OCI-LY3 (cell line): ENCODE data around the gene NDE1.

ENCODE experiments used
- H2AFZ ChIP-seq: fragments of 200-600, 300-600 bp; shearing (Covaris generic); 2 replicates; pipeline ENCODE4 v1.6.0; 2014; ENCODE audit warnings: antibody characterized with exemption, low read depth, low read length
- H3K27ac ChIP-seq: fragments of 200-600, 300-600 bp; sonication (generic); 2 replicates; pipeline ENCODE4 v1.5.1; 2014; ENCODE audit warnings: mild to moderate bottlenecking, low read length, moderate library complexity, mixed read lengths
- H3K27me3 ChIP-seq: fragments of 200-600, 300-600 bp; sonication (generic); 2 replicates; pipeline ENCODE4 v1.6.1; 2014; ENCODE audit warnings: low read depth, low read length, mixed read lengths
- H3K36me3 ChIP-seq: fragments of 200-600, 300-600 bp; sonication (generic); replicated peaks from 2 replicates; pipeline ENCODE3; 2014; ENCODE audit warnings: low read depth, low read length, mixed read lengths
- H3K4me1 ChIP-seq: fragments of 300-600, 200-600 bp; sonication (generic); 2 replicates; pipeline ENCODE4 v1.6.1; 2014; ENCODE audit warnings: low read length, mixed read lengths
- H3K4me2 ChIP-seq: fragments of 200-600, 300-600 bp; sonication (generic); 2 replicates; pipeline ENCODE4 v1.6.1; 2014; ENCODE audit warnings: low read length, mixed read lengths
- H3K4me3 ChIP-seq: fragments of 300-600, 200-600 bp; sonication (generic); 2 replicates; pipeline ENCODE4 v1.5.1; 2014; ENCODE audit warnings: antibody characterized with exemption, mild to moderate bottlenecking, low read length, moderate library complexity
- H3K79me2 ChIP-seq: fragments of 300-600, 200-600 bp; shearing (Covaris generic); 2 replicates; pipeline ENCODE4 v1.6.1; 2014; ENCODE audit warnings: mild to moderate bottlenecking, low read length, mixed read lengths
- H3K9ac ChIP-seq: fragments of 300-600, 200-600 bp; shearing (Covaris generic); 2 replicates; pipeline ENCODE4 v1.6.0; 2014; ENCODE audit warnings: mild to moderate bottlenecking, low read length, moderate library complexity
- H3K9me3 ChIP-seq: fragments of 200-600, 300-600 bp; shearing (Covaris generic); 2 replicates; pipeline ENCODE4 v1.6.1; 2014; ENCODE audit warnings: low read length, mixed read lengths; ENCODE audit not compliant: insufficient read depth
- H4K20me1 ChIP-seq: fragments of 200-600, 300-600 bp; sonication (generic); 2 replicates; pipeline ENCODE4 v1.6.1; 2016; ENCODE audit warnings: low read length, mixed read lengths; ENCODE audit not compliant: insufficient read depth
- EZH2phosphoT487 ChIP-seq: fragments of 200-600 bp; shearing (Covaris generic); IDR thresholded peaks from 2 replicates; pipeline ENCODE4 v1.6.1; 2018; ENCODE audit warnings: antibody characterized with exemption, mixed run types, low read depth
- TF ChIP-seq, protein P1 (sequence below): fragments of 200-600, 300-600 bp; sonication (generic); IDR thresholded peaks from 2 replicates; pipeline ENCODE4 v1.5.1; 2014; ENCODE audit warnings: antibody characterized with exemption, low read length, low read depth

Gene NDE1

GRCh38 chr16:15708096-15708495 lies 58.1 kb downstream of the NDE1 start:
- no peak for TF ChIP-seq EZH2phosphoT487
- TF ChIP-seq, protein P1, sequence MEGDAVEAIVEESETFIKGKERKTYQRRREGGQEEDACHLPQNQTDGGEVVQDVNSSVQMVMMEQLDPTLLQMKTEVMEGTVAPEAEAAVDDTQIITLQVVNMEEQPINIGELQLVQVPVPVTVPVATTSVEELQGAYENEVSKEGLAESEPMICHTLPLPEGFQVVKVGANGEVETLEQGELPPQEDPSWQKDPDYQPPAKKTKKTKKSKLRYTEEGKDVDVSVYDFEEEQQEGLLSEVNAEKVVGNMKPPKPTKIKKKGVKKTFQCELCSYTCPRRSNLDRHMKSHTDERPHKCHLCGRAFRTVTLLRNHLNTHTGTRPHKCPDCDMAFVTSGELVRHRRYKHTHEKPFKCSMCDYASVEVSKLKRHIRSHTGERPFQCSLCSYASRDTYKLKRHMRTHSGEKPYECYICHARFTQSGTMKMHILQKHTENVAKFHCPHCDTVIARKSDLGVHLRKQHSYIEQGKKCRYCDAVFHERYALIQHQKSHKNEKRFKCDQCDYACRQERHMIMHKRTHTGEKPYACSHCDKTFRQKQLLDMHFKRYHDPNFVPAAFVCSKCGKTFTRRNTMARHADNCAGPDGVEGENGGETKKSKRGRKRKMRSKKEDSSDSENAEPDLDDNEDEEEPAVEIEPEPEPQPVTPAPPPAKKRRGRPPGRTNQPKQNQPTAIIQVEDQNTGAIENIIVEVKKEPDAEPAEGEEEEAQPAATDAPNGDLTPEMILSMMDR: no peak
- no peak overlapping the region for H3K27ac ChIP-seq
- H3K27me3 ChIP-seq: no peaks in the 10 kb centered on the region
- no peak overlapping the region for H3K4me2 ChIP-seq
- no peak overlapping the region for H2AFZ ChIP-seq
- peaks cover 3% of the 10 kb centered on the region; the same call in 1 of the 2 replicates for H4K20me1 ChIP-seq
- H3K4me3 ChIP-seq: no peak overlapping the region
- no peak overlapping the region for H3K9ac ChIP-seq
- peaks cover 33% of the 10 kb centered on the region for H3K36me3 ChIP-seq
- peaks cover 13% of the 10 kb centered on the region for H3K4me1 ChIP-seq
- no peaks in the 10 kb centered on the region for H3K9me3 ChIP-seq
- H3K79me2 ChIP-seq: no peaks in the 10 kb centered on the region

- Histone ChIP-seq H3K4me3 (no peak overlapping the region), H3K27ac (no peak overlapping the region), H3K9ac (no peak overlapping the region), H3K27me3 (no peaks in the 10 kb centered on the region), H3K9me3 (no peaks in the 10 kb centered on the region), H4K20me1 (no peaks in the 10 kb centered on the region), H2AFZ (no peak overlapping the region), H3K4me2 (no peak overlapping the region), H3K4me1 (peaks cover 19% of the 10 kb centered on the region), H3K36me3 (peaks cover 25% of the 10 kb centered on the region), H3K79me2 (no peaks in the 10 kb centered on the region)
- TF ChIP-seq, protein P1: no peak
- TF ChIP-seq EZH2phosphoT487: no peak
Observed at GRCh38 chr16:15708997-15709396, 59.0 kb downstream of the NDE1 start.

DNA sequence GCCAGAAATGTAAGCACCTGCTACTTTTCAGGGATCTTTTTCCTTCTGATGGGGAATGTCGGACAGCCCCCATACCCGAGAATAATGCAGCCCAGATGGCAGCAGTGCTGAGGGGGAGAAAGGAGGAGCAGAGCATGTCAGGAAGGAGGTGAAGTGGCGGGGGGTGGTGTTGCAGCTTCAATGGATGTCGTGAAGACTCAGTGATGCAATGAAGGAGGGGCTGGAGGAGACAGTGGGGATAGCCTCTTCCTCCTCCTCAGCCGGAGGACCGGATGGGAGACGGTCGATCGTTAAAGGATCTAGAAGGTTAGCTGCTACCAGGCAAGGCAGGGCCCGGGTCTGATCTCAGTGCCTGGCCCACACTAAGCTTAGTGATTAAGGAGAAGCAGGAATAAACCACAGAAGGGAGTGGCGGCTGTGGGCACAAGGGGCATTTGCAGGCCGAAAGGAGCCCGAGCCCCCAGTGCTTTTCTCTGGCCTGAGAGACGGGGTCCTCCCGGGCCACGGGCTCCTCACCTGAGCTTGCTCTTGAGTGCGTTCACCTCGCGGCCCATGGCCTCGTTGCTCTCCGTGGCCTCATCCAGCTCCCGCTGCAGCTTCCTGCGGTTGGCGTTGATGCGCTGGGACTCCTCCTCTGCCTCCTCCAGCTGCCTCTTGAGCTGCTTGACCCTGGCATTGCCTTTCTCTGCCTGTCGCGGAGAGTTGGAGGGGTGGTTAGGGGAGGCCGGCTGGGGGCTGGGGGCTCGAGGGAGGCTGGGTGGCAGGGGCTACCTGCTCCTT lies 64.5 kb downstream of the NDE1 start:
- H4K20me1 ChIP-seq: no peaks in the 10 kb centered on the region
- H3K9ac ChIP-seq: no peak overlapping the region
- H3K4me1 ChIP-seq: peaks cover 19% of the 10 kb centered on the region
- H2AFZ ChIP-seq: no peak overlapping the region
- H3K4me2 ChIP-seq: no peak overlapping the region
- no peak overlapping the region for H3K27ac ChIP-seq
- H3K36me3 ChIP-seq: peaks cover 13% of the 10 kb centered on the region
- TF ChIP-seq, protein P1: no peak
- TF ChIP-seq EZH2phosphoT487: no peak
- no peaks in the 10 kb centered on the region for H3K79me2 ChIP-seq
- H3K27me3 ChIP-seq: no peaks in the 10 kb centered on the region
- H3K9me3 ChIP-seq: no peaks in the 10 kb centered on the region
- no peak overlapping the region for H3K4me3 ChIP-seq

GRCh38 chr16:15715221-15715620 lies 65.2 kb downstream of the NDE1 start:
- peaks cover 19% of the 10 kb centered on the region for H3K4me1 ChIP-seq
- H2AFZ ChIP-seq: no peak overlapping the region
- H3K27me3 ChIP-seq: no peaks in the 10 kb centered on the region
- no peaks in the 10 kb centered on the region for H3K9me3 ChIP-seq
- no peaks in the 10 kb centered on the region for H3K79me2 ChIP-seq
- H3K36me3 ChIP-seq: peaks cover 9% of the 10 kb centered on the region
- no peak overlapping the region for H3K4me3 ChIP-seq
- TF ChIP-seq EZH2phosphoT487: no peak
- TF ChIP-seq, protein P1: no peak
- no peaks in the 10 kb centered on the region for H4K20me1 ChIP-seq
- no peak overlapping the region for H3K27ac ChIP-seq
- no peak overlapping the region for H3K9ac ChIP-seq
- no peak overlapping the region for H3K4me2 ChIP-seq
